Adipocyte (in vitro differentiated cells): ENCODE measurements around the gene CCDC90B.
"Not testable (repeated sequence)": the region's sequence is repeated elsewhere in the genome, so short reads cannot be mapped to it uniquely, and the experiment has no call there.

ENCODE experiments used
- DNase-seq: peaks from one replicate; pipeline ENCODE4 v3.0.0-alpha.2; 2015; ENCODE audit warnings: low read depth
- H3K27me3 ChIP-seq: replicated peaks from 2 replicates; pipeline ENCODE4 v1.7.0; 2013; ENCODE audit warnings: mild to moderate bottlenecking, low read length, moderate library complexity; ENCODE audit not compliant: control insufficient read depth, insufficient read depth
- H3K36me3 ChIP-seq: 2 replicates; pipeline ENCODE4 v1.7.0; 2013; ENCODE audit warnings: low read length, mild to moderate bottlenecking, moderate library complexity; ENCODE audit not compliant: control insufficient read depth, insufficient read depth, severe bottlenecking
- H3K4me1 ChIP-seq: 2 replicates; pipeline ENCODE4 v1.7.0; 2013; ENCODE audit warnings: mild to moderate bottlenecking, low read length, moderate library complexity; ENCODE audit not compliant: control insufficient read depth, insufficient read depth
- H3K4me3 ChIP-seq: 2 replicates; pipeline ENCODE4 v1.7.0; 2013; ENCODE audit warnings: mild to moderate bottlenecking, low read length, moderate library complexity
- H3K9ac ChIP-seq: 2 replicates; pipeline ENCODE4 v1.7.0; 2013; ENCODE audit warnings: mild to moderate bottlenecking, low read length, moderate library complexity
- H3K9me3 ChIP-seq: 2 replicates; pipeline ENCODE4 v1.7.0; 2013; ENCODE audit warnings: mild to moderate bottlenecking, low read length, moderate library complexity; ENCODE audit not compliant: control insufficient read depth

CCDC90B gene

GRCh38 chr11:83285771-83286528 is at the start of gene CCDC90B:
Gene CCDC90B (minus strand): TSS chr11:83286367. CDS start chr11:83285972, 395 bp downstream.
- Histone ChIP-seq H3K27me3 (no peaks in the 10 kb centered on the region), H3K36me3 (no peaks in the 10 kb centered on the region), H3K4me3 (peak within 1 kb of the TSS; percentile 91), H3K9me3 (no peaks in the 10 kb centered on the region), H3K4me1 (peaks cover 29% of the 10 kb centered on the region), H3K9ac (peak within 1 kb of the TSS; percentile 94)
- peak; percentile 98 for DNase-seq

- Histone ChIP-seq H3K9ac (no peak overlapping the region), H3K36me3 (no peaks in the 10 kb centered on the region), H3K4me3 (no peak overlapping the region), H3K27me3 (no peaks in the 10 kb centered on the region), H3K9me3 (no peaks in the 10 kb centered on the region), H3K4me1 (no peaks in the 10 kb centered on the region)
- no peak for DNase-seq
These were observed 49.4 kb upstream of the CCDC90B start for GRCh38 chr11:83335446-83336070.

GRCh38 chr11:83330303-83330702 is 44.1 kb upstream of the CCDC90B start:
- Histone ChIP-seq H3K9me3 (no peaks in the 10 kb centered on the region), H3K27me3 (no peaks in the 10 kb centered on the region), H3K4me1 (no peaks in the 10 kb centered on the region), H3K4me3 (no peak overlapping the region), H3K9ac (no peak overlapping the region), H3K36me3 (no peaks in the 10 kb centered on the region)
- no peak for DNase-seq

- H3K36me3 ChIP-seq, result no peaks in the 10 kb centered on the region
- DNase-seq, result no peak
- peaks cover 3% of the 10 kb centered on the region for H3K9me3 ChIP-seq
- no peak overlapping the region for H3K4me3 ChIP-seq
- no peak overlapping the region for H3K9ac ChIP-seq
- no peaks in the 10 kb centered on the region for H3K4me1 ChIP-seq
- no peaks in the 10 kb centered on the region for H3K27me3 ChIP-seq
These were observed 40.2 kb upstream of the CCDC90B start for GRCh38 chr11:83326326-83326725.

- no peak overlapping the region for H3K9ac ChIP-seq
- H3K4me3 ChIP-seq, result no peak overlapping the region
- H3K36me3 ChIP-seq, result no peaks in the 10 kb centered on the region
- DNase-seq, result no peak
- H3K4me1 ChIP-seq, result no peaks in the 10 kb centered on the region
- H3K9me3 ChIP-seq, result peaks cover 3% of the 10 kb centered on the region
- no peaks in the 10 kb centered on the region for H3K27me3 ChIP-seq
These were observed 33.2 kb upstream of the CCDC90B start for GRCh38 chr11:83319346-83319745.

GRCh38 chr11:83318931-83319330 is 32.8 kb upstream of the CCDC90B start:
- Histone ChIP-seq H3K4me1 (no peaks in the 10 kb centered on the region), H3K27me3 (no peaks in the 10 kb centered on the region), H3K4me3 (no peak overlapping the region), H3K9me3 (peaks cover 3% of the 10 kb centered on the region), H3K36me3 (no peaks in the 10 kb centered on the region), H3K9ac (no peak overlapping the region)
- no peak for DNase-seq

- Histone ChIP-seq H3K9me3 (peaks cover 3% of the 10 kb centered on the region), H3K9ac (no peak overlapping the region), H3K4me1 (no peaks in the 10 kb centered on the region), H3K36me3 (no peaks in the 10 kb centered on the region), H3K4me3 (no peak overlapping the region), H3K27me3 (no peaks in the 10 kb centered on the region)
- DNase-seq, result no peak
These were observed 31.9 kb upstream of the CCDC90B start for GRCh38 chr11:83317757-83318690.

GRCh38 chr11:83316897-83317268 is 30.7 kb upstream of the CCDC90B start:
- not testable (repeated sequence) for H3K4me1 ChIP-seq, DNase-seq, H3K9ac ChIP-seq, H3K36me3 ChIP-seq, H3K9me3 ChIP-seq, H3K4me3 ChIP-seq, H3K27me3 ChIP-seq

GRCh38 chr11:83316143-83316896 is 30.2 kb upstream of the CCDC90B start:
- H3K4me1 ChIP-seq, H3K9ac ChIP-seq, H3K9me3 ChIP-seq, H3K36me3 ChIP-seq, H3K4me3 ChIP-seq, DNase-seq, H3K27me3 ChIP-seq: not testable (repeated sequence)

GRCh38 chr11:83312430-83312829 is 26.3 kb upstream of the CCDC90B start:
- no peaks in the 10 kb centered on the region for H3K4me1 ChIP-seq
- no peak overlapping the region for H3K9ac ChIP-seq
- no peak overlapping the region for H3K4me3 ChIP-seq
- peaks cover 4% of the 10 kb centered on the region for H3K27me3 ChIP-seq
- no peak for DNase-seq
- H3K9me3 ChIP-seq, result no peaks in the 10 kb centered on the region
- H3K36me3 ChIP-seq, result no peaks in the 10 kb centered on the region
